Smooth muscle cell (in vitro differentiated cells): Measurements from ENCODE around the gene CDRT15L2. TPM values are rescaled to one million over a fixed set of nuclear protein-coding genes. Genes with fewer than 3 reads are reported as not detected.
"Not testable (repeated sequence)": the region's sequence is repeated elsewhere in the genome, so short reads cannot be mapped to it uniquely, and the experiment has no call there.

ENCODE experiments used
- DNase-seq: peaks from one replicate; lab custom pipeline; 2025; ENCODE audit not compliant: unreplicated experiment; lab: John Stamatoyannopoulos, UW
- H2AFZ ChIP-seq: fragments of 200-600 bp; sonication (generic); 2 replicates; pipeline ENCODE4 v1.6.0; 2016; ENCODE audit warnings: antibody characterized with exemption, low read depth, mild to moderate bottlenecking
- H3F3A ChIP-seq: fragments of 200-600 bp; sonication (generic); 2 replicates; pipeline ENCODE4 v1.6.0; 2017; ENCODE audit warnings: antibody characterized with exemption, low read depth
- H3K27ac ChIP-seq: fragments of 200-600 bp; sonication (generic); 2 replicates; pipeline ENCODE4 v1.5.1; 2016; ENCODE audit warnings: low read depth, mild to moderate bottlenecking
- H3K27me3 ChIP-seq: fragments of 200-600 bp; sonication (generic); 2 replicates; pipeline ENCODE4 v1.6.1; 2016; ENCODE audit warnings: low read depth, mild to moderate bottlenecking
- H3K36me3 ChIP-seq: fragments of 200-600 bp; sonication (generic); 2 replicates; pipeline ENCODE4 v1.5.1; 2016; ENCODE audit warnings: low read depth
- H3K4me1 ChIP-seq: fragments of 200-600 bp; sonication (generic); 2 replicates; pipeline ENCODE4 v1.5.1; 2016; ENCODE audit warnings: low read depth
- H3K4me2 ChIP-seq: fragments of 200-600 bp; sonication (generic); 2 replicates; pipeline ENCODE4 v1.6.0; 2016; ENCODE audit warnings: mild to moderate bottlenecking
- H3K4me3 ChIP-seq: fragments of 200-600 bp; sonication (generic); 2 replicates; pipeline ENCODE4 v1.5.1; 2016; ENCODE audit warnings: mild to moderate bottlenecking
- H3K79me2 ChIP-seq: fragments of 200-600 bp; sonication (generic); 2 replicates; pipeline ENCODE4 v1.6.0; 2016; ENCODE audit warnings: low read depth, mild to moderate bottlenecking
- H3K9ac ChIP-seq: fragments of 200-600 bp; sonication (generic); 2 replicates; pipeline ENCODE4 v1.6.0; 2016; ENCODE audit warnings: low read depth
- H3K9me3 ChIP-seq: fragments of 200-600 bp; sonication (generic); replicated peaks from 2 replicates; pipeline ENCODE4 v1.5.1; 2016; ENCODE audit warnings: low read depth
- H4K20me1 ChIP-seq: fragments of 200-600 bp; sonication (generic); 2 replicates; pipeline ENCODE4 v1.6.0; 2016; ENCODE audit warnings: low read depth
- WGBS: methylation state at CpG from one replicate; pipeline ENCODE4 v1.1.7; 2016; ENCODE audit warnings: low lambda C conversion rate; 5-methylcytosine and 5-hydroxymethylcytosine counted together
- polyA plus RNA-seq: library from polyadenylated mRNA; unstranded; fragments of >200 nt; fragmentation: Nextera tagmentation; extraction: Ambion mirVana; gene quantifications from 2 replicates; pipeline ENCODE4 v1.2.1, GENCODE V29; 2016
- total RNA-seq: library from RNA; depleted of rRNA; stranded (reverse); fragments of >200 nt; gene quantifications from 2 replicates; pipeline ENCODE4 v1.2.3, GENCODE V29; 2014

Gene CDRT15L2
- total and polyA plus RNA-seq, 2 experiments from 2014 or later = not detected

DNA sequence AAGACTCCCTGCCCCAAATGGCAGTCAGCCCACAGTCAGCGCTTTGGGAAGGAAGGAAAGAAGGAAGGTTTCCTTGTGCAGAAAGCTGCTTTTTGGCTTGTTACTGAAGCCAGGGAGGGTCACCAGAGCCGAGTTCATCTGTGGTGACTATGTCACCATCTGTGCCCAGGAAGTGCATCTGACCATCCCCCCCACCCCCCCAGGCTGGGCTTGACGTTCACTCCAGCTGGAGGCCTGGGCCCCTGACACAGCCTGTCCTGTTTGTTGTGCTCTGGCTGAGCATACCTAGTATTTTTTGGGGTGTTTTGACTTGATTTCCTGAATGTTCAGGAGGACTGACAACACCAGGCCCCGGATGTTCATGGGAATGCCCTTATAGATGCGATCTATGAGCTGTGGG is 31.6 kb upstream of the CDRT15L2 start:
- DNase-seq, H3K9ac ChIP-seq, H2AFZ ChIP-seq, H3F3A ChIP-seq, H3K4me3 ChIP-seq, H3K27me3 ChIP-seq, H3K9me3 ChIP-seq, H3K4me1 ChIP-seq, H4K20me1 ChIP-seq, H3K4me2 ChIP-seq, H3K27ac ChIP-seq, H3K79me2 ChIP-seq, H3K36me3 ChIP-seq: not testable (repeated sequence)
- WGBS = 90% methylated on average over 2 of the region's 5 CpGs

DNA sequence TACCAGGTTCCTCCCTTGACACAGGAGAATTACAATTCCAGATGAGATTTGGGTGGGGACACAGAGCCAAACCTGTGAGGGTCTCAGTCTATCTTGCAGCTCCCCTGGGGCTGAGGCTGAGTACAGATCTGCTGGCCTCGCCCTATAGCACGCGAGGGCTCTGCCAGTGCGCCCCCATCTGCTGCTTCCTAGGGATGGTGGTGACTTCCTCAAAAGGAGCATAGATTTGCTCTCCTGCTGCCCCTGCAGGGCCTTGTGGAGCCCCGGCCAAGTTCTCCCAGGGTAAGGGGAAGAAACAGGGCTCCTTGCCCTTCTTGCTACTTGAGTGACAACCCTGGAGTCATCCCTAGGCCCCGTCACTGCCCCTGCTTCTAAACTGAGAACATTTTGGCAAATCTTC is 26.6 kb upstream of the CDRT15L2 start:
- DNase-seq, H3K27me3 ChIP-seq, H3K4me2 ChIP-seq, H3K79me2 ChIP-seq, H3K4me1 ChIP-seq, H4K20me1 ChIP-seq, H3K27ac ChIP-seq, H3K36me3 ChIP-seq, H3K9ac ChIP-seq, H3K4me3 ChIP-seq, H3K9me3 ChIP-seq, H2AFZ ChIP-seq, H3F3A ChIP-seq: not testable (repeated sequence)
- 85% methylated on average over 6 of the region's 6 CpGs for WGBS

DNA sequence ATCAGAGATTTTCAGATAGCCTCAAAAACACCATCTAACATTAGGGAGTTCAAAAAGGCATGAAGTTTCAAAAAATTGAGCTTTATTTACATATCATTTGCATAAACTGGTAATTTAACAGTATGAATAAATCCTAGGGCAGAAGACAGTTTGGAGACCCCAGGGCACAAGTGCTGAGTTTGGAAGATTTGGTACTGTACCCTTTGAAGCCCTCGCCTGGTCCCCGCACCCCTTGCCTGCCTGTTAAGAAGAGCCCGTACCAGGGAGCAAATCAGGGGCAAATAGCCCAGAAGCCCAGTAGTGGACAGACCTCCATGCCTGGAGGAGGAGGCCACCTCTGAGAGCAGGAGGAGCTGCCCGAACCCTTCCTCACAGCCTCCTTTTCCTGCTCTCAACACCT is 24.8 kb upstream of the CDRT15L2 start:
- not testable (repeated sequence) for H3K4me2 ChIP-seq, H3F3A ChIP-seq, H3K4me1 ChIP-seq, H3K9me3 ChIP-seq, H3K27ac ChIP-seq, H2AFZ ChIP-seq, H3K36me3 ChIP-seq, DNase-seq, H3K9ac ChIP-seq, H3K4me3 ChIP-seq, H4K20me1 ChIP-seq, H3K79me2 ChIP-seq, H3K27me3 ChIP-seq
- WGBS = 93% methylated on average over 3 of the region's 4 CpGs

DNA sequence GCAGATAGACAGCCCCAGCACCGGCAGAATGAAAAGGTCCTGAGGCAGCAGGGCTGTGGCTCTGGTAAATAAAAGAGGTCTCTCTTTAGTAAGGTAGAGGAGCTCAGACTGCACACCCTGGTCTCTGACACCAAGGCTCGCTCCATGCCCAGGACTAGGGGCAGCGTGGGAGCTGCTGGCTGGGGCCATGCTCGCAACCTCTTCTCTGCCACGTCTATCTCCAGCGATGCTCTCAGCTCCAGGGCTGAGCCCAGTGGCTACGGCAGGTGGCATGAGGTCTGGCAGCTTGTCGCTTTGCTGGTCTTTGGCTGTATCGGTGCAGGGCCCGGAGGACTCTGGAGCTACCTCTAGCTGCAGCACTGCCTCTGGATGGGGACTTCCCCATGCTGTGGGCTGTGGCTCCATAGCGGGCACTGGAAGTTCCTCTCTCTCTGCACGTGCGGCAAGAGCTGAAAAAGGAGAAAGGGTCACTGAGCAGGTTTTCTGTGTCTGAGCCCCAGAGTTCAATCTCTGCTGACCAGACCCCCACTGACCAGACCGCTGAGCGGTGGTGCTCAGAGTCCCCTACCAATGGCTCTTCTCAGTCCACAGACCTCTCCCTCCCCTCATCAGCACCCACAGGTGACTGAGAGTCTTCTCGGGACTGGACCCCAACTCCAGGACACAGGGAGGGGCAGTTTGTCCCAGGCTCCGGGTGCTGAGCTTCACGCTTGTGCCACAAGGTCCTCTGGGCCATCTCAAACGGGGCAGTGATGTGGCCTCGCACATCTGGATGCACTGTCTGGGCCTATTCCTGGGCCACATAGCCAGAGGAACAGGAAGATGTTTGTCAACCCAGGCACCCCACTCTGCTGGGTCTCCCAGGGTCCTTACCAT is 24.2 kb upstream of the CDRT15L2 start:
- 93% methylated on average over 13 of the region's 20 CpGs for WGBS
- not testable (repeated sequence) for H3K9ac ChIP-seq, H3K27ac ChIP-seq, H3K4me1 ChIP-seq, H4K20me1 ChIP-seq, H3K4me2 ChIP-seq, H2AFZ ChIP-seq, H3K79me2 ChIP-seq, DNase-seq, H3K4me3 ChIP-seq, H3K36me3 ChIP-seq, H3K27me3 ChIP-seq, H3K9me3 ChIP-seq, H3F3A ChIP-seq

DNA sequence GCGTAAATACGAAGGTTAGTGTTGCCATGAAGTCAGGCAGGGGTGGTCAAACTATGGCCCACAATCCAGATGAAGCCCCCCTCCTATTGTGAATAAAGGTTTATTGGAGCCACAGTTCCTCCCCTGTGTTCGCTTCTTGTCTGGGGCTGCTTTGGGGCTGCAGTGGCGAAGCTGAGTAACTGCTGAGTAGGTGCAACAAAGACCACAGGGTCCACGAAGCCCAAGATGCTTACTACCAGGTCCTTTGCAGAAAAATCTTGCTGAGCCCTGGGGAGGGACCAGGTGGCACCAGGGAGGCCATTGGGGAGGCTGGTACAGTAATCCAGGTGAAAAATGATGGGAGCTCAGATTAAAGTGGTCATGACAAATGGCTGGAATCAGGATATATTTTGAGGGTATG is 21.4 kb upstream of the CDRT15L2 start:
- H2AFZ ChIP-seq, H3K27me3 ChIP-seq, H4K20me1 ChIP-seq, DNase-seq, H3K36me3 ChIP-seq, H3K27ac ChIP-seq, H3K9ac ChIP-seq, H3K4me3 ChIP-seq, H3K4me2 ChIP-seq, H3K4me1 ChIP-seq, H3K9me3 ChIP-seq, H3K79me2 ChIP-seq, H3F3A ChIP-seq: not testable (repeated sequence)
- WGBS = 84% methylated on average over 5 of the region's 5 CpGs

DNA sequence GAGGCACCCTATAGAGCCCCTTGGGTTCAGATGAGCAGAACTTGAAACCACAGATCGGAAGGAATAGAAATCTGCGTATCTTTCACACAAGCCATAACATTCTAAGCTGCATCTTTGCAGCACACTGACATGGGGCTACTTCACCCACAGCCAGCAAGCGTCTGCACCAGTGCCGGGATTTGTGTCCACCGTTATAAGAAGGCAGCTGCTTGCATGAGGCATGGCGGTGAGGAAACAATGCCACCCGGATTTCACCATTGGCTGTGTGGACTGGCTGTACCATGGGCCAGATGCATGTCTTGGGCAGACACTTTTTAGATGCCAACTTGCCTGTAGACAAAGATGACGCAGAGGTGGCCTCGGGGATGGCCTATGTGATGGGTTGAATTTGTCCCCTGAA is 20.5 kb upstream of the CDRT15L2 start:
- DNase-seq, H3K4me3 ChIP-seq, H3F3A ChIP-seq, H3K9ac ChIP-seq, H3K9me3 ChIP-seq, H3K4me1 ChIP-seq, H3K27ac ChIP-seq, H3K36me3 ChIP-seq, H2AFZ ChIP-seq, H3K27me3 ChIP-seq, H3K4me2 ChIP-seq, H3K79me2 ChIP-seq, H4K20me1 ChIP-seq: not testable (repeated sequence)
- 92% methylated on average over 9 of the region's 9 CpGs for WGBS
